Body of pancreas (tissue), 4 donors: Measurements from ENCODE around the gene EPHX1.

Experiments
- POLR2A ChIP-seq, 3 donors: fragments of 450-650 bp; IDR thresholded peaks; one replicate each; pipeline ENCODE4 v1.6.1; 2016; ENCODE audit warnings: antibody characterized with exemption in 3 of 3, mild to moderate bottlenecking in 2 of 3
- TF ChIP-seq, protein P1 (sequence below), 7 experiments: fragments of 450-650 bp in 4 of 7; fragments of 200-600 bp in 3 of 7; sonication (generic) in 3 of 7; IDR thresholded peaks; one replicate each; pipeline ENCODE4 v1.5.1; 2016 to 2019; ENCODE audit warnings: antibody characterized with exemption in 7 of 7

DNA sequence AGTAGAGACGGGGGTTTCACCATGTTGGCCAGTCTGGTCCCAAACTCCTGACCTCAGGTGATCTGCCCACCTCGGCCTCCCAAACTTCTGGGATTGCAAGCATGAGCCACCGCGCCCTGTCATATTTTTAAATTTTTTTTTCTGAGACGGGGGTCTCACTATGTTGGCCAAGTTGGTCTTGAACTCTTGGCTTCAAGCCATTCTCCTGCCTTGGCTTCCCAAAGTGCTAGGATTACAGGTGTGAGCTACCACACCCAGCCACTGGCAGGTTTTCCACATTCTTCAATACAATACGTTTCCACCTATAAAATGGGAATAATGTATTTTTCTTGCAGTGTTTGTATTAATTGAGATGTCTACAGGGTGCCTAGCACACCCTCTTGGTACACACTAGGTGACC is 82.4 kb downstream of the EPHX1 start:
- TF ChIP-seq, protein P1, sequence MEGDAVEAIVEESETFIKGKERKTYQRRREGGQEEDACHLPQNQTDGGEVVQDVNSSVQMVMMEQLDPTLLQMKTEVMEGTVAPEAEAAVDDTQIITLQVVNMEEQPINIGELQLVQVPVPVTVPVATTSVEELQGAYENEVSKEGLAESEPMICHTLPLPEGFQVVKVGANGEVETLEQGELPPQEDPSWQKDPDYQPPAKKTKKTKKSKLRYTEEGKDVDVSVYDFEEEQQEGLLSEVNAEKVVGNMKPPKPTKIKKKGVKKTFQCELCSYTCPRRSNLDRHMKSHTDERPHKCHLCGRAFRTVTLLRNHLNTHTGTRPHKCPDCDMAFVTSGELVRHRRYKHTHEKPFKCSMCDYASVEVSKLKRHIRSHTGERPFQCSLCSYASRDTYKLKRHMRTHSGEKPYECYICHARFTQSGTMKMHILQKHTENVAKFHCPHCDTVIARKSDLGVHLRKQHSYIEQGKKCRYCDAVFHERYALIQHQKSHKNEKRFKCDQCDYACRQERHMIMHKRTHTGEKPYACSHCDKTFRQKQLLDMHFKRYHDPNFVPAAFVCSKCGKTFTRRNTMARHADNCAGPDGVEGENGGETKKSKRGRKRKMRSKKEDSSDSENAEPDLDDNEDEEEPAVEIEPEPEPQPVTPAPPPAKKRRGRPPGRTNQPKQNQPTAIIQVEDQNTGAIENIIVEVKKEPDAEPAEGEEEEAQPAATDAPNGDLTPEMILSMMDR (IDR thresholded peaks at IDR 0.05), result no peak
- no peak for TF ChIP-seq POLR2A (IDR thresholded peaks at IDR 0.05)
